Measurements from ENCODE around the gene ETV6.
"Not testable (repeated sequence)": the region's sequence is repeated elsewhere in the genome, so short reads cannot be mapped to it uniquely, and the experiment has no call there.

Gene ETV6

DNA sequence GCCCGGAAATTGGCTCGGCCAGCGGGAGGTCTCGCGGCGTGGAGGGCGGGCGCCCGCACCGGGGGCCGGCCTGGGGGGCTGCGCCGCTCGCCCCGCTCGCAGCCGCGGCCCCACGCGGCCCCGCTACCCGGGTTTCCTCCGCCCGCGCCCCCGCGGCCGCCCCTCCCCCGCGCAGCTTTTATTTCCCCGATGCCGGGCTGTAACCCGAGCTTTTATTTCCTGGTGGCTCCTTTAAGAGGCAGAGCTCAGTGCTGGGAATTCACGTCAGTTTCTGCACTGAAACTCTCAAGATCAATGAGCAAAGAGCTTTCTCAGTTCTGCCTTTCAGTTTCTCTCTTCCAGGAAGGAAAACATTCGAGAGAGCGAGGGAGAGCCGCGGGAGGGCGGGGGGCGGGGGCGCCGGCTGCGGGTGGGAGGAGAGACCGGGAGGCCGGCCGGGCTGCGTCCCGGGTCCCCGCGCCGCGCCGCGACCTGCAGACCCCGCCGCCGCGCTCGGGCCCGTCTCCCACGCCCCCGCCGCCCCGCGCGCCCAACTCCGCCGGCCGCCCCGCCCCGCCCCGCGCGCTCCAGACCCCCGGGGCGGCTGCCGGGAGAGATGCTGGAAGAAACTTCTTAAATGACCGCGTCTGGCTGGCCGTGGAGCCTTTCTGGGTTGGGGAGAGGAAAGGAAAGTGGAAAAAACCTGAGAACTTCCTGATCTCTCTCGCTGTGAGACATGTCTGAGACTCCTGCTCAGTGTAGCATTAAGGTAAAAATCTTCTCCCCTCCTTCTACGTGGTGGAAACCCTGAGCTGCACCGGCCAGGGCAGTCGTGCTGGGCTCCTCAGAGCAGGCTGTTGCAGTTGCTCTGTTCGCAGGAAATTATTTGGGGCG is at the start of gene ETV6:
TSS of gene ETV6 (plus strand) at position 262 of the 873 bp plus-strand sequence. CDS start at position 716, 454 bp downstream.
- in situ Hi-C loops (cut with HindIII; ENCODE audit: low pct_ligation_motif_present, low pct_unique_long_range_greater_than_20kb, low sequenced_read_pairs): no loop called here
- DNase-seq: peak; percentile 95

GRCh38 chr12:11600199-11600598 is 49.3 kb upstream of the ETV6 start:
- DNase-seq: no peak
- in situ Hi-C loops (cut with HindIII; ENCODE audit: low pct_ligation_motif_present, low pct_unique_long_range_greater_than_20kb, low sequenced_read_pairs): no loop called here

- in situ Hi-C loops (cut with HindIII; ENCODE audit: low pct_ligation_motif_present, low pct_unique_long_range_greater_than_20kb, low sequenced_read_pairs): no loop called here
- peak; percentile 16 for DNase-seq
Observed at GRCh38 chr12:11601647-11602046, 47.8 kb upstream of the ETV6 start.

DNA sequence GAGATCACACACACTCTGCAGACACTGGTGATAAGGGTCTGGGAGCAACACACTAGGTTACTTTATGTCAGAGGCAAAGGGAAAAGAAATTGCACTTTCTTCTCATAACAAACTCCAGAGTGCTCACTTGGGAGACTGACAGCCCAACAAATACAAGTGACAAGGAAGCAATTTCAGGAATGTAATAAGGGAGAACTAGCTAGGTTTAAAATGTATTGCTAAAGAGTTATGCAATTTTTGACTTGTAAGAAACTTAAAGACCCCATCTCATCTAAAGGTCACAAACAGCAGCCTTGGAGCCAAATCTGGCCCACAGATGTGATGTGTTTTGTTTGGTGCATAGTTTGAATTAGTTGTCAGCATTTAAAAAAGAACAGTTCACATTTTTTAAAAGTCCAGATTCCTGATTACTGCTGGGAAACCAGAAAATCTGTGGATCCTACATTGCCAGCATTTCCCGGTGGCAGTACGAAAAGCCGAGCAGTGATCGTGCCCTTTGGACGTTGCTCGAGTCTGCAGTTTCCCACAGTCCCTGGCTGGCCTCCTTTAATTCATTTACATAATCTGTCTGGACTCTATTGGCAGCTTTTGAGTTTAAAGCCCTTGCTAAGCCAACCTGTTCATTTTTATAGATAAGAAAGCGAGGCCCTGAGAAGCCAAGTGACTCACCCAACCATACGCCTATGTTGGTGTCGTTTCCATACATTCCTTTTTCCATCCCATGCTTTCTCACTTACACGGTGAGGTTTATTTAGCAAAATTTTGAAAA is 42.0 kb upstream of the ETV6 start:
- in situ Hi-C loops (cut with HindIII; ENCODE audit: low pct_ligation_motif_present, low pct_unique_long_range_greater_than_20kb, low sequenced_read_pairs): no loop called here
- no peak for DNase-seq

DNA sequence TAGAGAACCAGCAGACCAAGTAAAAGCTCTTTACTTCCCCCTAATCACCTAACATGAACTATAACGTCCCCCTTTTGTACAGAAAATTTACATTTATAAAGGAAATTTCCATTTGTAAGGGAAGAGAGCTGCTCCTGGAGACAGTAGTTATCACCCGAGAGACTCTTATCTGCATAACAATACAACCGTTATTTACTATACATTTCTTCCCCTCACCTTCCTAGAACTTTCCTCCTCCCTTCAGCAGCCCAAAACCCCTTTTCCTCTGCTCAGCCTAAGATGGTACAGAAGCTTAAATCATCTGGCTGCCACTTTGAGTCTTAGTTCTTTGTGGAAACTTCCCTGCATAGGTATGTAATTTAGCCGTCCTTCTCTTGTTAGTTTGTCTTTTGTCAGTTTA is 40.4 kb upstream of the ETV6 start:
- DNase-seq: no peak

DNA sequence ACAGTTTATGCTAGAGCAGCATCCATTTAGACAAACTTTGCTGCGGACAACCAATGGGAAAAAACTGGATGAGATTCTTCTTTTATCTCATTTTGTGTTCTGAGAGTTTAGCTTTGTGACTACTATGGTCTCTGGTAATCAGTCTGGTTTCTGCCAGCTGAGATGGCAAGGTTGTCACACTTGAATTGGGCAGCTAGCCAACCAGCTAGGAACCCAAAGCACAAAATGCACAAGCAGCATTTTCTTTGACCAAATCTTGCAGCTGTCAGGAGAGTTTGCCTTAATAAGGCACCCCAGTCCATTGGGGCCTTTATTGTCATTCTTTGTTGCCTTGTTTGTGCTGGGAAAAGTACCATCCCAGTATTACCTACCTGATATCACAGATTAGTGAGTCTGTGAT is 34.0 kb upstream of the ETV6 start:
- DNase-seq: no peak
- in situ Hi-C loops (cut with HindIII; ENCODE audit: low pct_ligation_motif_present, low pct_unique_long_range_greater_than_20kb, low sequenced_read_pairs): no loop called here

More for the DNA sequence above, 40.4 kb upstream of the ETV6 start:
- in situ Hi-C loops (cut with HindIII; ENCODE audit: low pct_ligation_motif_present, low pct_unique_long_range_greater_than_20kb, low sequenced_read_pairs): no loop called here

GRCh38 chr12:11618046-11618445 is 31.4 kb upstream of the ETV6 start:
- in situ Hi-C loops (cut with HindIII; ENCODE audit: low pct_ligation_motif_present, low pct_unique_long_range_greater_than_20kb, low sequenced_read_pairs): no loop called here
- no peak for DNase-seq

DNA sequence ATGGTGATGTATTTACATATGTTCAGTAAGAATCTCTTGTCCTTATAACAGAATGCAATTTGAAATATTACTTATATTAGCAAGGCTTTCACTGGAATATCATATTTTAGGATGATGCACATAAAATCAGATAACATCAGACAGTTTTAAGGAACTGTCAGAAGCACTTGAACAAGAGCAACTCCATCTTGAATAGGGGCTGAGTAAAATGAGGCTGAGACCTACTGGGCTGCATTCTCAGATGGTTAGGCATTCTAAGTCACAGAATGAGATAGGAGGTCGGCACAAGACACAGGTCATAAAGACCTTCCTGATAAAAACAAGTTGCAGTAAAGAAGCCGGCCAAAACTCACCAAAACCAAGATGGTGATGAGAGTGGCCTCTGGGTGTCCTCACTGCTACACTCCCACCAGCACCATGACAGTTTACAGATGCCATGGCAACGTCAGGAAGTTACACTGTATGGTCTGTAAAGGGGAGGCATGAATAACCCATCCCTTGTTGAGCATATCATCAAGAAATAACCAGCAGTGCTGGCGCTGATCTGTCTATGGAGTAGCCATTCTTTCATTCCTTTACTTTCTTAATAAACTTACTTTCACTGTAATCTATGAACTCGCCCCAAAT is 27.6 kb upstream of the ETV6 start:
- peak; percentile 14 for DNase-seq
- in situ Hi-C loops (cut with HindIII; ENCODE audit: low pct_ligation_motif_present, low pct_unique_long_range_greater_than_20kb, low sequenced_read_pairs): no loop called here

GRCh38 chr12:11622876-11623281 is 26.6 kb upstream of the ETV6 start:
- in situ Hi-C loops (cut with HindIII; ENCODE audit: low pct_ligation_motif_present, low pct_unique_long_range_greater_than_20kb, low sequenced_read_pairs): no loop called here
- DNase-seq: no peak

DNA sequence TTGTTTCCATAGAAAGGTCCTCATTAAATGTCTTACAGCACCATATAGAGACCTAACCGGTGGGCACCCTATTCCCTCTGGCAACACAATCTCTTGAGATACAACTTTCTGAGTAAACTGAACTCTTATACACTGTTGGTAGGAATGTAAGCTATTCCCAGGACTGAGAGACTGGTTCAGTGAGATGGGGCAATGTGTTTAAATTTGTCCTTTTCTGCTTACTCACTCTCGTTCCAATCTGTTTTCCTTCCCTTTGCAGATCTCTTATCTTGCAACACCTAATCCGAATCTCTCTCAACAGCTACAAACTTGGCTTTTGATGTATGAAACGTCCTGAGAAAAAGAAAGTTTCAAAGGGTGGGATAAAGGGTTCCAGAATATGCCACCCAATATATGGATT is 26.1 kb upstream of the ETV6 start:
- DNase-seq: no peak
- in situ Hi-C loops (cut with HindIII; ENCODE audit: low pct_ligation_motif_present, low pct_unique_long_range_greater_than_20kb, low sequenced_read_pairs): no loop called here

DNA sequence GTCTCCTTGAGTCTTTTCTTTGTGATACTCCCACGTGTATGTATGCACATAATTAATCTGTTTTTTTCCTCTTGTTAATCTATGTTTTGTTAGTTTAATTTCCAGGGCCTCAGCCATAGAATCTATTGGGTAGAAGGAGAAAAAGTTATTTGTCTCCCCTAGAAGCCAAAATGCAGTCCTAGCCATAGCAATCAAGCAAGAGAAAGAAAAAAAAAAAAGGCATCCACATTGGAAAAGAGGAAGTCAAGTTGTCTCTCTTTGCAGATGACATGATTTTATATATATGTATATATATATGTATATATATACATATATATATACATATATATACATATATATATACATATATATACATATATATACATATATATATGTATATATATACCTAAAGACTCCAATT is 25.4 kb upstream of the ETV6 start:
- DNase-seq: no peak
- in situ Hi-C loops (cut with HindIII; ENCODE audit: low pct_ligation_motif_present, low pct_unique_long_range_greater_than_20kb, low sequenced_read_pairs): no loop called here

GRCh38 chr12:11627709-11628108 is 21.8 kb upstream of the ETV6 start:
- in situ Hi-C loops (cut with HindIII; ENCODE audit: low pct_ligation_motif_present, low pct_unique_long_range_greater_than_20kb, low sequenced_read_pairs); DNase-seq: not testable (repeated sequence)

GRCh38 chr12:11628353-11628752 is 21.1 kb upstream of the ETV6 start:
- no peak for DNase-seq
- in situ Hi-C loops (cut with HindIII; ENCODE audit: low pct_ligation_motif_present, low pct_unique_long_range_greater_than_20kb, low sequenced_read_pairs): no loop called here

DNA sequence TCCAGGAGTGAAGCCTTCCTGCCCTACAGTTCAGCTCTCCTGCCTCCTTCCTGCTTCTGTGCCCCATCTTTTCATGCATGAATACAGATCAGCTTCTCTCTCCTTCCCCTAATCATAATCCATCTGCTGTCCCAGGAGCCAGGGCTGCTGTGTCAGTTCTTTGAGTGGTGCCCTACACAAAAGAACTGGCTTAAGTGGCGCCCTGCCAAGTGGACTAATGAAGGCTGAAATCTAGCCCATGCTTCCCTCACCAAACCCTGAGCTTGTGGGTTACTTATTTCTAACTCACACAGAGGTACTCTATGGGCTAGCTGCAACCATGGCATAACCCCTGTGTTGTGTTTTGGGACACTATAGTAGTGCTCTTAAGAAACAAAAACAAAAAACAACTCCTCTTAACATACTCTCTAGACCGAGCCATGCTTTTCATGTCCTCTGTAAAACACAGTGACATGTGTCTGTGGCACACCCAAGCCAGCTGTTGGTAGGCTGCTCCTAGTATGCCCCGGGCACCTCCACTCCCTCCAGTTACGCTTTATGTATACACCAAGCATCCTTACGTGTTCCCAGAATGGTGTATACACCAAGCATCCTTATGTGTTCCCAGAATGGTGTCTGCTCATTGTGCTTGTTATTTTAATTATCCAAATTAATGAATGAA is 19.3 kb upstream of the ETV6 start:
- in situ Hi-C loops (cut with HindIII; ENCODE audit: low pct_ligation_motif_present, low pct_unique_long_range_greater_than_20kb, low sequenced_read_pairs): no loop called here
- DNase-seq: no peak

DNA sequence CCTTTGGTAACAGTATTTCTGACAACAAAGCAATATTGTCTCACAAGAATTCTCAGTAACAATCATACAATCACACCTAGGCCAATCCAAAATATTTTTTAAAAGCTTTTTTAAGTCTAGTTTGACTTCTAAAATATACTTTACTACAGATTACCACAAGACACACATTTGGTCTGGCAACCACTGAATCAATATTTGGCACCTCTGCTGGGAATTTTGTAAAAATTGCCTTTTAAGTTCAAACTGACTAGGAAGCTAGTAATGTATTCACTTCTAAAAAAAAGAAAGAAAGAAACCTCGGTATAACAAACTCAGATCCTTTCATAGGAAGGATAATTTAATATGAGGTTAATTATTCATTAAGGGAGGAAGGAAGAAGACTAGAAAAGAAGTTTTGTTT is 18.2 kb upstream of the ETV6 start:
- no peak for DNase-seq
- in situ Hi-C loops (cut with HindIII; ENCODE audit: low pct_ligation_motif_present, low pct_unique_long_range_greater_than_20kb, low sequenced_read_pairs): no loop called here

DNA sequence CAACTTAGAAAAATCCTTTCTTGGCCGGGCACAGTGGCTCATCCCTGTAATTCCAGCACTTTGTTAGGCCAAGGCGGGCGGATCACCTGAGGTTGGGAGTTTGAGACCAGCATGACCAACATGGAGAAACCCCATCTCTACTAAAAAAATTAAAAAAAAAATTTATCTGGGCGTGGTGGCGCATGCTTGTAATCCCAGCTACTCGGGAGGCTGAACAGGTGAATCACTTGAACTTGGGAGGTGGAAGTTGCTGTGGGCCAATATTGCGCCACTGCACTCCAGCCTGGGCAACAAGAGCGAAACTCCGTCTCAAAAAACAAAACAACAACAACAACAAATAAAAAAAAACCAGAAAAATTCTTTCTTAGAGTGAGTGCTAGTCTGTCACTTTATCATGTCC is 17.6 kb upstream of the ETV6 start:
- in situ Hi-C loops (cut with HindIII; ENCODE audit: low pct_ligation_motif_present, low pct_unique_long_range_greater_than_20kb, low sequenced_read_pairs); DNase-seq: not testable (repeated sequence)

GRCh38 chr12:11633968-11634367 is 15.5 kb upstream of the ETV6 start:
- in situ Hi-C loops (cut with HindIII; ENCODE audit: low pct_ligation_motif_present, low pct_unique_long_range_greater_than_20kb, low sequenced_read_pairs): no loop called here
- peak; percentile 93 for DNase-seq

- no peak for DNase-seq
- in situ Hi-C loops (cut with HindIII; ENCODE audit: low pct_ligation_motif_present, low pct_unique_long_range_greater_than_20kb, low sequenced_read_pairs): no loop called here
Observed at GRCh38 chr12:11635341-11635740, 14.1 kb upstream of the ETV6 start.

Measured in ACHN (cell line).